NCI-H1417 (cell line): ENCODE measurements around the gene LINGO4.

ENCODE experiments used
- DNase-seq, 3 experiments: peaks; one replicate each; lab custom pipeline; 2025; lab: John Stamatoyannopoulos, UW

The LINGO4 gene

DNA sequence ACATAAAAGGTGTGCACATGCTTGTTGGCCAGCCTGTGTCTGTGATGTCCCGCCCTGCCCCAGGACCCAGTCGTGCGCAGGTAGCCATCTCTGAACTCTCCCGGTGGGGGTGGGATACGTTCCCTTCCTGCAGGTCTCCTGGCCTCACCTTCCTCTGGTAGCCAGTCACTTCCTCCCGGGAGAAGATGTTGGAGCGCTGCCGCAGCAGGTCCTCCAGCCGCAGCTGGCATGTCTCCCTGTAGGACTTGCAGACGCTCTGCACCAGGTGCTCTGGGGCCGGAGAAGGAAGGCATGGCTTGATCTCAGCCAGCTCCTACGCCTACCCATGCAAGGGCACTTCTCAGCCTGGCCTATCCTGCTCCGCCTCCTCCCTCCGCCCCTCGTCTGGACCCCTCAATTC lies 9.2 kb upstream of the LINGO4 start:
- no peak for DNase-seq

DNA sequence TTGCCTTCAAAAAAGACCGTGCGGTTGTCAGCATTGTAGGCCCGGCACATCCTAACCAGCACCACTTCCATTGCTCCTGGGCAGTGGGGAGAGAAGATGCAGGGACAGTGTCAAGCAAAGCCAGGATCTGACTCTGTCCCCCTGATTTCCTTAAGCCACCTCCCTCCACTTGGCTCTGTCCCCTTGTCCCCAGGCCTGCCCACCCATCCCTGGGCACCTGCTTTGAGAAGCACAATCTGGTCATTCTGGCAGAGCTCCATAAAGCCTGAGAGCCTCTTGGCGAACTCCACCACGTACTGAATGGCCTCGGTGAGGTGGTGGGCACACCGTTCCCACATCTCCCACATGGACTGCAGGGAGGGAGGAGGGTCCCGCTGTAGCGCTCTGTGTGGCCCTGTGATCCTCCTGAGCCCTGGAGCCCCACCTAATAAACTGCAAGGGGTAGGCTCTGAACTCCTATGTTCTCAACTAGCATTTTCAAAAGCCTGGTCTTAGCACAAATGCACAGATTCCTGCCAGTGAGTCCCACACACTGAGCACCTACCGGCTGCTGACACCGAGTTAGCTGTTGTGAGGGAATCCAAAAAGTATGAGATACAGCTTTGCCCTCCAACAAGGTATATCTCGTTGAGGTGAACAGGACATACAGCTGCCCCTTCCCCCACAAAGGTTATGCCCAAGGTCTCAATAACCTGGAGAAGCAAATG lies 8.2 kb upstream of the LINGO4 start:
- no peak for DNase-seq

DNA sequence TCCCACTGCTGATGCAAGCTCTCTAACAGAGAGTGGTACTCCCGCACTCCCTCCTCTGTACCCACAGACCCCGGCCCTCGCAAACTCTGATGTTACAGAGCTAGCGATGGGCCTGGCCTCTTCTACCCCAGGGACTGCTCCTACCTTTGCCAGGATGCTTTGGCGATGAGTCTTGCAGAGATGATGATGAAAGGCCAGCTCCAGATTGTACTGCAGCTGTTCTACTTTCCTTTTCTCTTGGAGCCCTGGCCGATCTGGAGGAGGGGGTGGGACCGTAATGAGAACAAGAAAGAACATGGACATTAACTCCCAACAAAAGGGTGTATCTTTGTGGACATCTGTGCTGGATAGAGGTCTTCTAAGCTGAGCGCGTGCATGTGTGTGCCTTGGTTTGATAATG lies 6.0 kb upstream of the LINGO4 start:
- no peak for DNase-seq

DNA sequence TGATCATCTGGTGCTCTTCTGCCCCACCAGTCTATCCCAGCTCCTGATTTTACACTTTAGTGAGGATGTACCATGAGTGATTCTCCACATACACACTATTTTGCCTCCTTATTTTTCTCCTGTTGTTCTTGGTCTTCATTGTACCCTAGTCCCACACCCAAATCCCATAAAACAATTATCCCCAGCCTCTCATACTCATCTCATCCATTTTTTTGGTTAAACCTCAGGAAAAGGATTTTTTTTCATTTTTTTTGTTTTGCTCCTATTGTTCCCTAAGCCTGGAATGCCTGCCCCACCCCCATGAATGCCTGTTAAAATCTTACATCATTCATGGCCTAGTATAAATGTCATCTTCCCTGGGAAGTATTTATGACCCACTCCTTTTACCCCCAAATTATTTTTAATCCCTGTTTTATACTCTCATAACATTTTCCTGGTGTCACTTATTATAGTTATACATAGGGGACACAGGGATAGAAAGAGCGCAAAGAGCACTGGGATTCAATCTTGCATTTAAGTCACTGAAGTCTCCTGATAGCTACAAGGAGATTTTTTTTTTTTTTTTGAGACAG lies 4.9 kb upstream of the LINGO4 start:
- DNase-seq: no peak

GRCh38 chr1:151809290-151809984 lies 4.2 kb upstream of the LINGO4 start:
- no peak for DNase-seq

GRCh38 chr1:151807766-151808165 lies 2.5 kb upstream of the LINGO4 start:
- no peak for DNase-seq

- no peak for DNase-seq
These were observed 1.9 kb upstream of the LINGO4 start for GRCh38 chr1:151807131-151807530.

- no peak for DNase-seq
These were observed 951 bp upstream of the LINGO4 start for GRCh38 chr1:151806170-151806569.

- DNase-seq: no peak
These were observed 1.3 kb downstream of the LINGO4 start for GRCh38 chr1:151803915-151804314.

DNA sequence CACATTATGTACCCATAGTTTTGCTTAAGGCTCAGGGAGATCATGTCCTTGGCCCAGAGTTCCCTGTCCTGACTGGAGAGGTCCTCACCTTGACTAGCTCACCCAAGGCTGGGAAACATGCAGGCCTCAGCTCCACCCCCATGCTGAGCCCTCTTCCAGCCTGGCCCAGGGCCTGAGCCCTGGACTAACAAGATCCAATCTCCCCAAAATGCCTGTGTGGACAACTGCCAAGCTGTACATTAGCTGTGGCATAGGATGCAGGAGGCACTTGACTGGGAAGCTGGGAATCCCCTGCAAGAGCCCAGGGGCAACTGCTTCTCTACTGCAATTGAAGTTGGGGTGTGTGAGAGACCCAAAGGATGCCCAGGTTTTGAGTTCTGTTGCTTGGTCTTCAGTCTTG lies 2.1 kb downstream of the LINGO4 start:
- no peak for DNase-seq

DNA sequence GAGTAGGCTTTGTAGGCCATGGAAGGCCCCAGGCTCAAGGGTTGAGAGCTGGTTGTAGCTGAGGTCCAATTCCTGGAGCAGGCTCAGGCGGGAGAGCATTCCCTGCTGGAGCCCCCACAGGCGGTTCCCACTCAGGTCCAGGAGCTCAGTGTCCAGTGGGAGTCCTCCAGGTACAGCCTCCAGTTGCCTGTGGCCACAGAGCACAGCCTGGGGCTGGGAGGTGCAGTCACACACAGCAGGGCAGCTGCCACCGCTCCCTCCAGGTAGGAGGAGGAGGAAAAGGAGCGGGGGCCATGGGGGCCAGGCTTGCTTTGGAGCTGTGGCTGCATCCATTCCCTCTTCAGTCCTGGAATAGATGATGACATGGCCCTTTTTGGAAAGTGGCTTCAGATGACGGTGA lies 2.8 kb downstream of the LINGO4 start:
- no peak for DNase-seq

GRCh38 chr1:151801846-151802245 lies 3.4 kb downstream of the LINGO4 start:
- no peak for DNase-seq

GRCh38 chr1:151801310-151801820 lies 3.9 kb downstream of the LINGO4 start:
- no peak for DNase-seq

GRCh38 chr1:151800830-151801229 lies 4.4 kb downstream of the LINGO4 start:
- no peak for DNase-seq

DNA sequence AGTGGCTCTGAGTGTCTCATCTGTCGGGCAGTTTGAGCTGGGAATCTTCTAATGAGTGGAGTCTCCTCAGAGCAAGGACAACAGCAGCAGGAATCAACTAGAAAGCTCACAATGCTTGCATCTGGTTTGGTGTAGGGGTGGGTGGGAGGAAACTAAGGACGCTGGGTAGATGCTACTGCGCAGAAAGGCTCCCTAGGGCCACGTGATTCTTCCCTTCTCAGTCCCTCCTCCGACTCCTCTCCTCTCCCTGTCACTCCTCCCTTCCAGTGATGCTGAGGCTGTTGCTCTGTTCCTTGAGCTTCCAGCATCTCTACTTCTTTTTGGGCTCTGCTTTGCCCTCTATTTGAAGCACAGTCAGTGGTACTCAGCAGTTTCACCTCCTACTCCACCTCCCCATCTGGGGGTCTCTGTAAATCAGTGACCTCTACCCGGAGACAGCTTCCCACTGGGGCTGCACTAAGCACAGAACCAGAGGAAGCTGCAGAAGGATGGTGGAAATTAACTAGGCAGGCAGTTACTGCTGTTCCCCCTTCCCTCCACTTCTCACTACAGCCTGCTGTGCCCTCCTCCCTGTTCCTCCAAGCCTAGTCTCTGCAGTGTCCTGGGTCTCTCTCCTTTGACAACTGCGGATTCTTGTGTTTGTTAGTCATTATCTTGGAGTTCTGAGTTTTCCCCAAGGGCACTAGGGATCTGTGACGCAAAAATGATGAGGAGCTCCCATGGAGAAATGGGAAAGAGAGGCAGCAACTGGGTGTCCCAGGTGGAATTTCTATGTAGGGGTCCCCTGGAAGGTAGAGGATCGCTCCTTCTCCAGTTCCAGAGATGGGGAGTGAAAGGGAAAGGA lies 5.8 kb downstream of the LINGO4 start:
- DNase-seq: no peak

DNA sequence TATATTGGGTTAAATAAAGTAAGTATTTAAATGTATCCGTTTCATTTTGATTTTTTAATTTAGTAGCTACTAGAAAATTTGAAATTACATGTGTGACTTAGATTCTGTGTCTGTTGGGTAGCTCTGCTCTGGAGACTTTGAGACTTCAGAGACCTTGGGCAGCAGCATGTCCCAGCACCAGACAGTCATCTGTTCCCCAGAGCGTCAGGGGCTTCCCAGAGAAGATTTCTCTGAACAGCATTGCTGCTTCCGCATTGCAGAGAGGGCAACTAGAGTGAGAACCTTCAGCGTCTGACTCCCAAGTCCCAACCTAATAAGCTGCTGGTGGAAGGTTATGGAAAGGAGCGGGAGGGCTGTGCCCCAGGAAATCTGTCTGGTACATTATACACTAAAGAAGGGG lies 6.6 kb downstream of the LINGO4 start:
- DNase-seq: no peak

- peak in 2 of 3 experiments; percentile 55 to 64 for DNase-seq
These were observed 14.1 kb downstream of the LINGO4 start for GRCh38 chr1:151790940-151791651.

DNA sequence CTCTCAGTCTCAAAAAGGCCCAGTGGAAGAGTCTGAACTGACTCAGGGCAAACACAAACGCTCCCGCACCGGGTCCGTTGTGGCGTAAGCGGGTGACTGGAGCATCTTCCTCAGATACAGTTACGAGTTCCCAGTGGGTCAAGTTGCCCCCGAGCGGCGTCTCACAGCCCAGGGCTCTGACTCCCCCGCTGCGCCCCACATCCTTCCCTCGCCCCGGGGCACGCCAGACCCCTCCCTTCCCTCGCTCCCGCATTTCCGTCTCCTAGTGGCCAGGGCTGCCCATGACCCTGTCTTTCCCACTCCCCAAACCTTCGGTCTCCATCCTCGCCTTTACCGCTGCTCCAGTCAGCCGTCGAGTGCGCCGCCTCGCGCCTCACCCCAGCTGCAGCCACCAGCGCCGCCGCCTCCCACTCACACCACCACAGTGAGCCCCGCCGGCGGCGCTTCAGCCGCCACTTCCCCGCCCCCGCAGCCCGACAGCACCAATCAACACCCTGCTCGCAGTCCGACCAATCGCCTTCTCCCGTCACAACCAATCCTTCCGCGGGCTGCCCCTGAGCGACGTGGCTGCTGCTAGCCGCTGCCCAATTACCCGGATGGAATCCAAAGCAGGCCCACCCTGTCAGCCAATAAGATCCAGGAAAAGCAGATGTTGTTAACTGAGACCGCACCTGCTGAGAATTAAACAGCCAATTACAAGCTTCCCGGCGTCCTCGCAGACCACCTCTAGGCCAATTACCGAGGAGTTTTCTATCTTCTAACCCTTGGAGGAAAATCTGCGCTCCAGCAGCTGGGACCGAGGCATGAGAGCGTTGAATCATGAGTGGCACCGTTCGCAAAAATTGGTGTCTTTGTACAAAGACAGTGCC lies 14.9 kb downstream of the LINGO4 start, which contains the start of gene TDRKH:
TSS of gene TDRKH (minus strand) at position 430 of the 869 bp plus-strand sequence. CDS start 7,478 bp downstream, outside the sequence.
- peak; percentile 97 to 100 (median 100) for DNase-seq

DNA sequence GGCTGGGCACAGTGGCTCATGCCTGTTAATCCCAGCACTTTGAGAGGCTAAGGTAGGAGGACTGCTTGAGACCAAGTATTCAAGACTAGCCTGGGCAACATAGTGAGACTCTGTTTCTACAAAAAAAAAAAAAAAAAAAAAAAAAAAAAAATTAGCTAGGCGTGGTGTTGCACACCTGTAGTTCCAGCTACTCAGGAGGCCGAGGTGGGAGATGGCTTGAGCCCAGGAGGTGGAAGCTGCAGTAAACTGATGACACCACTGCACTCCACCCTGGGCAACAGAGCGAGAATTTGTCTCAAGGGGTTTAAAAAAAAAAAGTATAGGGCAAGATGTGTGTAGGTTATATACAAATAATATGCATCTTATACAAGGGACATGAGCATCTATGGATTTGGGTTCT lies 17.5 kb downstream of the LINGO4 start:
- DNase-seq: no peak

- no peak for DNase-seq
These were observed 21.4 kb downstream of the LINGO4 start for GRCh38 chr1:151783796-151784195.
